Measurements from ENCODE around the gene CDKN1B.
"Not testable (repeated sequence)": the region's sequence is repeated elsewhere in the genome, so short reads cannot be mapped to it uniquely, and the experiment has no call there.

Gene CDKN1B

DNA sequence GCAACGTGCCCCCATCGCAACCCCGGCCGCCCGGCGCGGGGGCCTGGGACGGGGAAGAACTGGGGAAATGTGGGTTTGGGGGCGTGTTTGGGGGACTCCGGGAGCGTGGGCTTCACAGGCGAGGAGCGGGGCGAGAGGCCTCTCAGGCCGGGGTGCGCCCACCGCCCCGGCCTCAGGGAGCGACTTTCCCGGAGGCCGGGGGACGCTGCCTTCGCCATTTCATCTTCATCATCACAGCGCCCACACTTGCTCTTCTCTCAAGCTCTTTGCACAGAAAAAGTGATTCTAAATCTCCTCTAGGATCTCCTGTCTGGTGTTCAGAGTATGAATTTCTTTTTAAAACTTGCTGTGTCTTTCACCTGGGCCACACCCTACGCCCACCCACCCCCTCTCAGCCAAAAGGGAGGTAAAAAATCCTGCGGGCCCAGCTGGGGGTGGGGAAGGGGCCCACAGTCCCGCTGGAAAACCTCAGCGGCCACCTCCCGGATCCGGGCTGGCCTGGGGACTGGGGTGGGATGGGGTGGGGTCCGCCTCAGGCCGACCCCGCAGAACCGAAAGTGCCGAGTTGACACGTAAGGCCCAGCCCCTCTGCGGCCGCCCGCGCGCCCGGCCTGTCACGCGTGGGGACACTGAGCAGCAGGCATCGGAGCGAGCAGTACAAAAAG is 7.4 kb downstream of the CDKN1B start:
- DNase-seq (ENCODE audit: low read depth in 2 of 2), result no peak

- peak; percentile 85 to 88 for DNase-seq (ENCODE audit: low read depth in 2 of 2)
Observed at GRCh38 chr12:12725086-12725955, 8.2 kb downstream of the CDKN1B start.

- no peak for DNase-seq (ENCODE audit: low read depth in 2 of 2)
Observed at GRCh38 chr12:12725956-12726554, 8.9 kb downstream of the CDKN1B start.

- DNase-seq (ENCODE audit: low read depth in 2 of 2), result no peak
Observed at GRCh38 chr12:12726555-12727093, 9.5 kb downstream of the CDKN1B start.

- DNase-seq (ENCODE audit: low read depth in 2 of 2), result no peak
Observed at GRCh38 chr12:12731178-12731577, 14.0 kb downstream of the CDKN1B start.

DNA sequence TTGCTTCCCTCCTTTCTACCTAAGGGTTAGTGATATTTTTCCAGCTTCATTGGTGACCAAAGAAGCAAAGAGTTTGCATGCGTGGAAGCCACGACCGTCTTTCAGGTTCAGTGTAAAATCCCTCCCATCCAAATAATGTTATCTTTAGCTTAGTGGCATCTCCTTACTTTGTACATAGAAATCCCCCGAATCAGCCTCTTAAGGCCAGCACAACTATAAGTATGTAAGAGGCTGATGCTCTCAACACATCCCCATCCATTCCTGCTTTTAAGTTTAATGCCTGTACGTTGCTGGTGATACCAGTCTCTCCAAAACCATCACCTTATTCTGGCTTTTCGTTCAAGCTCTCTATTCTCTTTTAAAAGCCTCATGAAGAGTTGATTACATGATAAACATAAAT is 14.6 kb downstream of the CDKN1B start:
- DNase-seq (ENCODE audit: low read depth in 2 of 2), result no peak

GRCh38 chr12:12733118-12733517 is 15.9 kb downstream of the CDKN1B start:
- no peak for DNase-seq (ENCODE audit: low read depth in 2 of 2)

DNA sequence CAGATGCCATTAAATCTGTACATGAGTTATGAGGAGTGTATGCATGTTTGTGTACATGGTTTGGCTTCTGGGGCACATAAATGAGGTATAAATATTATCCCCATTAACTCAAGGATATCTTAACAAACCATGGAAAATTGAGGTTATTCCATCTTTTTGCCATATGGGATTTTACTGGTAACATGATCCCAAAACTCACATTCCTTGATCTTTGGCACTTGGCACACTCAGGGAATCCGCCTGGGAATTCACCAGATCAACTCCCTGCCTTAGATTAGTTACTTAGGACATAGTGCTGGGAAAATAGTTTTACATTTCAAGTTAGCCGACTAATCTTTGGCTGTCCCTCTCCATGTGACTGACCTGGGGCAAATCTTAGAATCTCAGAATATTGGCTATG is 16.9 kb downstream of the CDKN1B start:
- no peak for DNase-seq (ENCODE audit: low read depth in 2 of 2)

- DNase-seq (ENCODE audit: low read depth in 2 of 2), result no peak
Observed at GRCh38 chr12:12734561-12735071, 17.4 kb downstream of the CDKN1B start.

- DNase-seq (ENCODE audit: low read depth in 2 of 2), result no peak
Observed at GRCh38 chr12:12735301-12735700, 18.1 kb downstream of the CDKN1B start.

GRCh38 chr12:12736759-12737676 is 19.9 kb downstream of the CDKN1B start:
- DNase-seq (ENCODE audit: low read depth in 2 of 2), result no peak

GRCh38 chr12:12738152-12738551 is 21.0 kb downstream of the CDKN1B start:
- not testable (repeated sequence) for DNase-seq (ENCODE audit: low read depth in 2 of 2)

GRCh38 chr12:12741660-12742059 is 24.5 kb downstream of the CDKN1B start:
- no peak for DNase-seq (ENCODE audit: low read depth in 2 of 2)

DNA sequence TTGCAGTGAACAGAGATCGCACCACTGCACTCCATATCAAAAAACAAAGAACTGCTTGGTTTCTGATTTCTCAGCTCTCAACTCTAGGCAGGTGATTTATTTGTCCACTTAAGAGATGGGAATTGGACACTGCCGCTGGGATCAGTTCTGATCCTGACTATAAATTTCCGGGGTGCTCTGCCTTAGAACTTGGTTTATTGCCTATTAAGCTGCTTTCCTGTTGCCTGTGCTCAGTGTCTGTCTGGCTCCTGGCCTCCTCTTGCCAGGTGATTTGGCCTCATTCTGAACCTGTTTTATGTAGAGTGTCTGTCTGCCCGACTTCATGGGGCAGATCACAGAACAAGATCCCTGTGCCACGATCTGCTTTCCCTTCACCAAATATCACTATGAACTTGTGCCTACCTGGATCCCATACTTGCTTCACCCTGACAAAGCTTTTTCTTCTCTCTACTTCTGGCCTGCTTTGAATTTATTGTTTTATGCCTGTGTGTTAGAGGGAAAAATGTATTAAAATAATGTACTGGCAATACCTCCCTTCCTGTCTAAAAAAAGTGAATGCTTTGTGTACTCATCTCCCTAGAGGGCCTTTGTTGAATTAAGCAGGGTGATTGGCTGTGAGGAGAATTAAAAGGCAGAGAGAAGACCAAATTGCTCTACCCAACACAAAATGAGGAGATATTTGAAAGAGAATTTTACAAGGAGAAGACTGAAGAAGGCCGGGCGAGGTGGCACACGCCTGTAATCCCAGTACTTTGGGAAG is 27.6 kb downstream of the CDKN1B start:
- no peak for DNase-seq (ENCODE audit: low read depth in 2 of 2)

GRCh38 chr12:12745576-12746211 is 28.5 kb downstream of the CDKN1B start:
- DNase-seq (ENCODE audit: low read depth in 2 of 2), result no peak

DNA sequence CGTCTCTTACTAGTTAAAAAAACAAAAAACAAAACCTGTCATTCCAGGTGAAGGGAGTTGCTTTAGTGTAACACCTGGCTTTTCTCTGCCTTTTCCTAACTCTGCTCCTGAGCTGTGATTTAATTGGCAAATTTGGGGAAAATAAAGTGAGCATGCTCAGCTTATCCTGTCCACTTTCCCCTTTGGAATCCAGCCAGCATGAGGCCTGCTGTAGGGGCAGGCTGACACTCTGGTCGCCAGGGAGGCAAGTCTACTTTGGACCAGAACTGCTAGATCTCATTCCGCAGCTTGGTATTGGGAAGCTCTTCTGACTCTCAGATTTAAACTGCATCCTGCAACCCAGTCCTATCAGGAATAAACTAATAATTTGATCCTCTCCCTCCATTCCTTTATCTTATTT is 30.1 kb downstream of the CDKN1B start:
- no peak for DNase-seq (ENCODE audit: low read depth in 2 of 2)

DNA sequence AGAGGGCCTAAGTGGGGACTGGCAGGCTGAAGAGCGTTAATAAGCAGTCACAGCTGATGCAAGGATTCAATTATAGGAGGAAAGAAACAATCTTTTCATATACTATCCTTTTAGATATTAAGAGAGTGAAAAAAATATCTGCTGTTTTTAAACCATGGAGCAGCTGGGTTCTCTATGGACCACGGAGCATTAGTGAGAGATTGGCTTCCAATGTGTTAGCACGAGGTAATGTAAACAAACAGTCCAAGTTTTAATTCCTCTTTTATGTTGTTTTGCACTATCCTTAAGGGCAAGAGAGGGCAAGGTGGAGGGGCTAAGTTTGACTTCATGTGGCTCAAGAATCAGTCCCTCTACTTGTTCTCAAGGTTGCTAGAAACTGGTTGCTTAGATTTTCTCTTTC is 30.9 kb downstream of the CDKN1B start:
- no peak for DNase-seq (ENCODE audit: low read depth in 2 of 2)

DNA sequence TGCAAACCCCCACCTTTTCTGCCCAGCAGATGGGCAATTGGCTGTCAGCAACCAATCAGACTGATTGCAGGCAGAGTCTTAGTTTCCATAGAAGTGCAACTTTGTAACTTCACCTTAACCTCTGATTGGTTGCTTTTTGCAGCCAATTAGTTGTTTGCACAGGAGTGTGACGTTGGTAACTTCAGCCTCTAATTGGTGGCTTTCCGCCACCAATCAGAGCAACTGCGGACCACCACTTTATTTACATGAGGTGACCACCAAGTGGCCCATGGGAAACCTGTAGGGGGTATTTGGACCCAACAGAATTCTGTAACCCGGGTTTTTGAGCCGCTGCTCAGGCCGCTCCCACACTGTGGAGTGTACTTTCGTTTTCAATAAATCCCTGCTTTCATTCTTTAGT is 32.3 kb downstream of the CDKN1B start:
- DNase-seq (ENCODE audit: low read depth in 2 of 2), result no peak

DNA sequence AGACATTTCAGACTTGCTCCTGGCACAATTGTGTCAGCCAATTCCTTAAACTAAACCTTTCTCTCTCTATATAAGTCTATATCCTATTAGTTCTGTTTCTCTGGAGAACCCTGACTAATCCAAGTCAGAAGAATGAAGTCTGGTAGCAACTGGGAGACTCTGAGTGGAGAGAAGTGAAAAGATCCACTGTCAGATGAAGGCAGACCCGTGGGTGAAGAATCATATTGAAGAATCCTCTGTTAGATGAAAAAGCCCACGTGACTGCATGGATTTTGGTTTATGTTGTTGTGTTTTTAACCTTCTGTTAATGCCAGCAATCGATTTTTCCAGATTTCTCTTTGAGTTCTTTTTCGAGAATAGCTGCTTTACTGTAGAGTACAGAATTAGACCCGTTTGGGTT is 38.8 kb downstream of the CDKN1B start:
- no peak for DNase-seq (ENCODE audit: low read depth in 2 of 2)

GRCh38 chr12:12757121-12757520 is 40.0 kb downstream of the CDKN1B start:
- no peak for DNase-seq (ENCODE audit: low read depth in 2 of 2)

Measured in stimulated activated CD8-positive, alpha-beta memory T cell treated with anti-CD3 and anti-CD28 coated beads, Interleukin-2, amount 100 ng/mL, for 48 hours (primary cell).